BLaER1 (cell line): Measurements from ENCODE around the gene TBC1D22B.
"Not testable (repeated sequence)": the region's sequence is repeated elsewhere in the genome, so short reads cannot be mapped to it uniquely, and the experiment has no call there.

Experiments
- H3K27ac ChIP-seq: shearing (Covaris generic); formaldehyde crosslinking; 2 replicates; pipeline ENCODE4 v1.8.1; 2022
- H3K27me3 ChIP-seq: shearing (Covaris generic); formaldehyde crosslinking; 2 replicates; pipeline ENCODE4 v1.8.1; 2022
- H3K36me3 ChIP-seq: shearing (Covaris generic); formaldehyde crosslinking; 2 replicates; pipeline ENCODE4 v1.8.1; 2022
- H3K4me1 ChIP-seq: shearing (Covaris generic); formaldehyde crosslinking; 2 replicates; pipeline ENCODE4 v1.8.1; 2022
- H3K4me2 ChIP-seq: shearing (Covaris generic); formaldehyde crosslinking; 2 replicates; pipeline ENCODE4 v1.8.1; 2022
- H3K4me3 ChIP-seq: shearing (Covaris generic); formaldehyde crosslinking; 2 replicates; pipeline ENCODE4 v1.8.1; 2022
- H3K9ac ChIP-seq: shearing (Covaris generic); formaldehyde crosslinking; 2 replicates; pipeline ENCODE4 v1.8.1; 2022
- H3K9me3 ChIP-seq: shearing (Covaris generic); formaldehyde crosslinking; 2 replicates; pipeline ENCODE4 v1.8.1; 2022
- H4K20me1 ChIP-seq: shearing (Covaris generic); formaldehyde crosslinking; 2 replicates; pipeline ENCODE4 v1.8.1; 2022
- Cebpa-rat ChIP-seq: shearing (Covaris generic); IDR thresholded peaks from 2 replicates; pipeline ENCODE4 v1.8.1; 2022

TBC1D22B gene

DNA sequence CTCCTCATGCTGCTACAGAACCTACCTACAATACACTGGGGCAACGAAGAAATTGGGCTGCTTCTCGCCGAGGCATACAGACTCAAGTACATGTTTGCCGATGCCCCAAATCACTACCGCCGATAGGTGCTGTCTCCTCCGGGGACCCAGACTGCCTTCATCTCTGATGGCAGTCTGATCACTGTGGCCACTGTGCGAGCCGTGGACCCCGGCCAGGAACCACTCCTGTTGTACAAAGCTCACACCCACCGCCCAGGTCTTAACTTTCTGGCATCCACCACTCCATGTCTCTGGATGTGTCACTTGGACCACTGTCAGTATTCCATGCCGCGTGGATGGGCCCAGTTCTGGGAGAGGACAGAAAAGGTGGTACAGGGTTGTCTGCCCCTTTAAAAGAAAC lies 73.5 kb downstream of the TBC1D22B start:
- Histone ChIP-seq H3K4me2 (no peak overlapping the region), H3K27ac (no peak overlapping the region)
- TF ChIP-seq Cebpa-rat = no peak

GRCh38 chr6:37332894-37333293 lies 75.3 kb downstream of the TBC1D22B start:
- Histone ChIP-seq H3K4me1 (no peaks in the 10 kb centered on the region), H4K20me1 (no peaks in the 10 kb centered on the region), H3K27ac (no peak overlapping the region), H3K9ac (no peak overlapping the region), H3K36me3 (peaks cover 36% of the 10 kb centered on the region), H3K27me3 (no peaks in the 10 kb centered on the region), H3K4me2 (no peak overlapping the region), H3K9me3 (no peaks in the 10 kb centered on the region), H3K4me3 (no peak overlapping the region)
- no peak for TF ChIP-seq Cebpa-rat

More for the DNA sequence above, 73.5 kb downstream of the TBC1D22B start:
- no peaks in the 10 kb centered on the region for H3K4me1 ChIP-seq
- H4K20me1 ChIP-seq = no peaks in the 10 kb centered on the region
- H3K36me3 ChIP-seq = peaks cover 36% of the 10 kb centered on the region
- H3K27me3 ChIP-seq = no peaks in the 10 kb centered on the region
- H3K9ac ChIP-seq = no peak overlapping the region
- no peak overlapping the region for H3K4me3 ChIP-seq
- no peaks in the 10 kb centered on the region for H3K9me3 ChIP-seq

- Histone ChIP-seq H3K9me3 (no peaks in the 10 kb centered on the region), H3K36me3 (peaks cover 36% of the 10 kb centered on the region), H3K27me3 (no peaks in the 10 kb centered on the region), H3K9ac (no peak overlapping the region), H3K4me1 (no peaks in the 10 kb centered on the region), H3K4me2 (no peak overlapping the region), H3K27ac (no peak overlapping the region), H4K20me1 (no peaks in the 10 kb centered on the region), H3K4me3 (no peak overlapping the region)
- no peak for TF ChIP-seq Cebpa-rat
Measured at GRCh38 chr6:37334047-37334446, 76.5 kb downstream of the TBC1D22B start.

- not testable (repeated sequence) for H4K20me1 ChIP-seq, H3K4me3 ChIP-seq, H3K9ac ChIP-seq, H3K27me3 ChIP-seq, H3K4me1 ChIP-seq, H3K4me2 ChIP-seq, H3K27ac ChIP-seq, H3K9me3 ChIP-seq, H3K36me3 ChIP-seq
Measured at GRCh38 chr6:37338317-37338716, 80.7 kb downstream of the TBC1D22B start.

- no peaks in the 10 kb centered on the region for H3K27me3 ChIP-seq
- TF ChIP-seq Cebpa-rat = no peak
Measured at GRCh38 chr6:37338745-37339255, 81.2 kb downstream of the TBC1D22B start.

DNA sequence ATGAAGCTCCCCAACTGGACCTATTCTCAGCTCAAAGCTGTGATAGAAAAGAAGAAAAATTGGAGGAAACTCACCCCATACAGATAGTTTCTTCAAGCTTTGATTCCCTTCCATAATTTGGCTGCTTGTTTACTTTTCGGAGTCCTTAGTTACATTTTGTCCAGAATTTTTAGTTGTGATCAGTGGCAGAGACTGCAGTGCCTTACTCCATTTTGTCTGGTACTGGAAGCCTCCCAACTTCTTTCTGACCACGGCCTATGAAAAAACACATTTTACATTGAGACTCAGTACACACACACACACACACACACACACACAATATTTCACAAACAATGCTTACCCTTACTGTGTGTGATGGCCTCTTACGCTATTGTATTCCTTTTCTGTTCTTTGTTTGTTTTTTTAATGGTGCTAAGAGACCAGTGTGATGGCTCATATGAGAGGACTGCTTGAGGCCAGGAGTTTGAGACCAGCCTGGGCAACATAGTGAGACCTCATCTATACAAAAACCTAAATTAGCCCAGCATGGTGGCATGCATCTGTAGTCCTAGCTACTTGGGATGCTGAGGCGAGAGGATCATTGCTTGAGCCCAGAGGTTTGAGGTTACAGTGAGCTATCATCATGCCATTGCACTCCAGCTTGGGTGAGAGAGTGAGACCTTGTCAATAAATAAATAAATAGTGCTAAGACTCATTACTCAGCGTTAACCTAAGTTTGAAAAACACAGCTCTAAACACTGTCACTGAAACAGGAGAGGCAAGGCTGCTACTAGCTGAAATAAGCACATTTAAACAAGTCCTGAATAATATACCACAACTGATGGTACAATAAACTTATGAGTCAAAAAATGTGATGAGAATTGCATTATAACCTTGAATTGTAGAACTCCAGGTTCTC lies 82.4 kb downstream of the TBC1D22B start:
- H3K27ac ChIP-seq = no peak overlapping the region
- no peaks in the 10 kb centered on the region for H3K27me3 ChIP-seq
- no peak for TF ChIP-seq Cebpa-rat
- no peak overlapping the region for H3K4me3 ChIP-seq
- no peaks in the 10 kb centered on the region for H3K4me1 ChIP-seq
- no peaks in the 10 kb centered on the region for H3K9me3 ChIP-seq
- no peak overlapping the region for H3K9ac ChIP-seq
- no peak overlapping the region for H3K4me2 ChIP-seq
- H4K20me1 ChIP-seq = no peaks in the 10 kb centered on the region
- no peaks in the 10 kb centered on the region for H3K36me3 ChIP-seq

More at GRCh38 chr6:37338745-37339255, 81.2 kb downstream of the TBC1D22B start:
- Histone ChIP-seq H3K9ac (no peak overlapping the region), H3K4me3 (no peak overlapping the region), H3K4me2 (no peak overlapping the region), H3K9me3 (no peaks in the 10 kb centered on the region), H3K36me3 (0 out of 2 replicates have a peak, but pooled peaks cover 4% of the 10 kb centered on the region), H4K20me1 (no peaks in the 10 kb centered on the region), H3K4me1 (no peaks in the 10 kb centered on the region), H3K27ac (no peak overlapping the region)

DNA sequence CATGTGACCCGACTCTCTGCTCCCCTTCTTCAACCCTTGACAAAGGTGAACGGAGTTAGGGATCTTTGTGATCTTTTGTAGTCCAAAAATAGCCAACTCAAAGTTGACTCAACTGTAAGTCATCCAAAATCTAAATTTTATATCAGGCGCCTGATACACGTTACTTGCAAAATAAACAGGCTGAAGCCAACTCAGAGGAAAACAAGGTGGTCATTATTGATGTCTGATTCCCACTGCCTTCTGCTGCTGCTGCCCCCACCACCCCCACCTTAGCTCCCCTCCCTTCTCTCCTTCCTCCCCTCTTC lies 83.0 kb downstream of the TBC1D22B start:
- Histone ChIP-seq H3K36me3 (no peaks in the 10 kb centered on the region), H3K9ac (no peak overlapping the region), H3K9me3 (no peaks in the 10 kb centered on the region), H3K27ac (no peak overlapping the region), H3K4me1 (no peaks in the 10 kb centered on the region), H3K4me2 (no peak overlapping the region), H4K20me1 (no peaks in the 10 kb centered on the region), H3K4me3 (no peak overlapping the region), H3K27me3 (no peaks in the 10 kb centered on the region)
- TF ChIP-seq Cebpa-rat = no peak

DNA sequence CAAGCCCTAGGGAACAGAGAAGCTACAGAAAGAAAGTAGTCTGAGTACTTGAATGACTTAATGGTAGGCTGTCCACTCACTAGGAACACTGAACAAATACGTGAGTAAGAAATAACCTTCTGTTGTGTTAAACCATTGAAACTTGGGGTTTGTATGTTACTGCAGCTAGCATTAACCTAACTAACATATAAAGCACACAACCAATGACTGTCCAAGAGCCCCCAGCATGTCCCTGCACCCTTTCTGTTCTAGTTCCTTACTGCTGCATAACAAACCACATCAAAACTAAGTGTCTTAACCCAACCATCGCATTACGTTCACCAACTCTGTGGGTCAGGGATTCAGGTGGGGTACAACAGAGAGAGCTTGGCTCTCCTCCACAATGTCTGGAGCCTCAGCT lies 85.7 kb downstream of the TBC1D22B start:
- H3K27me3 ChIP-seq = no peaks in the 10 kb centered on the region
- H3K4me2 ChIP-seq = no peak overlapping the region
- no peak overlapping the region for H3K27ac ChIP-seq
- no peaks in the 10 kb centered on the region for H3K36me3 ChIP-seq
- H3K9me3 ChIP-seq = no peaks in the 10 kb centered on the region
- no peaks in the 10 kb centered on the region for H3K4me1 ChIP-seq
- no peak for TF ChIP-seq Cebpa-rat
- H3K4me3 ChIP-seq = no peak overlapping the region
- H3K9ac ChIP-seq = no peak overlapping the region
- H4K20me1 ChIP-seq = no peaks in the 10 kb centered on the region

DNA sequence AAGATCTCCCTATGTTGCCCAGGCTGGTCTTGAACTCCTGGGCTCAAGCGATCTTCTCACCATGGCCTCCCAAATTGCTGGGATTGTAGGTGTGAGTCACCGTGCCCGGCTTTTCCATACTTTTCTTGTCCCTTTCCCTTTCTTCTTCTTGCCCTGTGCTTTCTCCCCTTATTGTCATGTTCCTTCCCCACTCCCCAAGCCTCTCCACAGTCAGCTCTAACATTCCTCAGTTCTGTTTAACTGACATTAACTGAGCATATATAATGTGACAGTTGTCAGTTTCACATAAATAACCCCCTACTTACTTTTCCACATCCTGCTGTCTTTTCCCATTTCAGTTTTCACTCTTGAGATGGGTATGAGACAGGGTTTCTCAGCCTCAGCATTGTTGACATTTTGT lies 86.7 kb downstream of the TBC1D22B start:
- H3K27ac ChIP-seq = no peak overlapping the region
- H3K4me1 ChIP-seq = no peaks in the 10 kb centered on the region
- no peak overlapping the region for H3K4me2 ChIP-seq
- no peak overlapping the region for H3K4me3 ChIP-seq
- H4K20me1 ChIP-seq = no peaks in the 10 kb centered on the region
- H3K36me3 ChIP-seq = no peaks in the 10 kb centered on the region
- no peaks in the 10 kb centered on the region for H3K9me3 ChIP-seq
- TF ChIP-seq Cebpa-rat = no peak
- H3K27me3 ChIP-seq = no peaks in the 10 kb centered on the region
- H3K9ac ChIP-seq = no peak overlapping the region

- H3K4me2 ChIP-seq, H3K9ac ChIP-seq, H3K27me3 ChIP-seq, H3K4me1 ChIP-seq, H3K9me3 ChIP-seq, H4K20me1 ChIP-seq, H3K4me3 ChIP-seq, H3K27ac ChIP-seq, H3K36me3 ChIP-seq: not testable (repeated sequence)
Measured at GRCh38 chr6:37345804-37346203, 88.2 kb downstream of the TBC1D22B start.

- TF ChIP-seq Cebpa-rat = no peak
- no peaks in the 10 kb centered on the region for H3K27me3 ChIP-seq
- no peak overlapping the region for H3K4me2 ChIP-seq
- no peak overlapping the region for H3K27ac ChIP-seq
- no peaks in the 10 kb centered on the region for H3K9me3 ChIP-seq
- H3K36me3 ChIP-seq = no peaks in the 10 kb centered on the region
- H3K4me1 ChIP-seq = no peaks in the 10 kb centered on the region
- H3K4me3 ChIP-seq = no peak overlapping the region
- no peak overlapping the region for H3K9ac ChIP-seq
- H4K20me1 ChIP-seq = no peaks in the 10 kb centered on the region
Measured at GRCh38 chr6:37347177-37347576, 89.6 kb downstream of the TBC1D22B start.
